Left ventricle myocardium inferior (tissue), 1 donor: ENCODE measurements around the gene RPTN. TPM values are rescaled to one million over a fixed set of nuclear protein-coding genes. Genes with fewer than 3 reads are reported as not detected.

Experiments
- DNase-seq: peaks from one replicate; pipeline ENCODE4 v3.0.0-alpha.2; 2020
- H3K27ac ChIP-seq: fragments of 200-600 bp; replicated peaks from 2 replicates; pipeline ENCODE4 v1.8.0; 2021
- H3K27me3 ChIP-seq: fragments of 200-600 bp; 2 replicates; pipeline ENCODE4 v1.8.0; 2021; ENCODE audit warnings: low read depth
- H3K36me3 ChIP-seq: fragments of 200-600 bp; 2 replicates; pipeline ENCODE4 v1.8.0; 2021
- H3K4me1 ChIP-seq: fragments of 200-600 bp; 2 replicates; pipeline ENCODE4 v1.8.0; 2021
- H3K4me3 ChIP-seq: fragments of 200-600 bp; 2 replicates; pipeline ENCODE4 v1.8.0; 2021; ENCODE audit warnings: mild to moderate bottlenecking, moderate library complexity
- H3K9me3 ChIP-seq: fragments of 200-600 bp; replicated peaks from 2 replicates; pipeline ENCODE4 v1.8.0; 2021
- intact Hi-C: fragments of 100-400 bp; cut with micrococcal nuclease; formaldehyde crosslinking; loops from one replicate; pipeline ENCODE4 v1.11.0; 2022
- long read RNA-seq: library from polyadenylated mRNA; unstranded; transcript quantifications from one replicate; pipeline ENCODE4 v2.0.0, GENCODE V29; 2021
- total RNA-seq: library from RNA; stranded (reverse); fragmentation: NEBNext Ultra II Directional; extraction: Animal tissue kit (Norgen Biotek cat#: 25700); gene quantifications from one replicate; pipeline ENCODE4 v1.2.1, GENCODE V29; 2021
- TF ChIP-seq, protein P1 (sequence below): fragments of 200-600 bp; IDR thresholded peaks from 2 replicates; pipeline ENCODE4 v1.8.0; 2021; ENCODE audit warnings: antibody characterized with exemption, mild to moderate bottlenecking, borderline replicate concordance
- donor health status: DM: no; HTN: yes; CAD: no; lungs with severe emphysema.

The RPTN gene
- not detected for total RNA-seq
- long read RNA-seq = 0 reads

DNA sequence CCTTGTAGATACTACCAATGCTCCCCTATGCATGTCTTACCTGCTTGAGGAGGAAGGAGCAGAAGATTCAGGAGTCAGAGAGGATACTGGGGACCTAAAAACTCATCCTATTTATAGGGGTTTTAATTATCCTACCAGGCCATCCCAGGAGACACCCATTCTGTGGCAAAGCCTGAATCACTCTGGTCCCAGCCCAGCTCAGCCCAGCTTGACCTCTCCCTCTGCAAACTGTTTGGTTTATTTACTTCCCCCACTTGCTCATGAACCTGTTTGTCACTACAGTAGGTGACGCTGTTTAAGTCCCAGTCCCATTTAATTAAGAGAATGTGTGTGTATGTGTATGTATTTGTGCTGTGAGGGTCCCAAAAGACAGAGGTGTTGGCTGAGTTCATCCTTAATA is at the start of gene RPTN:
Gene RPTN, minus strand, starts transcription at position 85 of the 400 bp plus-strand sequence. CDS start 1,339 bp downstream, outside the sequence.
- no peaks in the 10 kb centered on the region for H3K4me1 ChIP-seq
- H3K36me3 ChIP-seq = no peaks in the 10 kb centered on the region
- no peaks in the 10 kb centered on the region for H3K27me3 ChIP-seq
- DNase-seq = no peak
- H3K9me3 ChIP-seq = no peaks in the 10 kb centered on the region
- intact Hi-C loops = no loop called here
- no peak within 1 kb of the TSS for H3K4me3 ChIP-seq
- no peak within 1 kb of the TSS for H3K27ac ChIP-seq
- TF ChIP-seq, protein P1, sequence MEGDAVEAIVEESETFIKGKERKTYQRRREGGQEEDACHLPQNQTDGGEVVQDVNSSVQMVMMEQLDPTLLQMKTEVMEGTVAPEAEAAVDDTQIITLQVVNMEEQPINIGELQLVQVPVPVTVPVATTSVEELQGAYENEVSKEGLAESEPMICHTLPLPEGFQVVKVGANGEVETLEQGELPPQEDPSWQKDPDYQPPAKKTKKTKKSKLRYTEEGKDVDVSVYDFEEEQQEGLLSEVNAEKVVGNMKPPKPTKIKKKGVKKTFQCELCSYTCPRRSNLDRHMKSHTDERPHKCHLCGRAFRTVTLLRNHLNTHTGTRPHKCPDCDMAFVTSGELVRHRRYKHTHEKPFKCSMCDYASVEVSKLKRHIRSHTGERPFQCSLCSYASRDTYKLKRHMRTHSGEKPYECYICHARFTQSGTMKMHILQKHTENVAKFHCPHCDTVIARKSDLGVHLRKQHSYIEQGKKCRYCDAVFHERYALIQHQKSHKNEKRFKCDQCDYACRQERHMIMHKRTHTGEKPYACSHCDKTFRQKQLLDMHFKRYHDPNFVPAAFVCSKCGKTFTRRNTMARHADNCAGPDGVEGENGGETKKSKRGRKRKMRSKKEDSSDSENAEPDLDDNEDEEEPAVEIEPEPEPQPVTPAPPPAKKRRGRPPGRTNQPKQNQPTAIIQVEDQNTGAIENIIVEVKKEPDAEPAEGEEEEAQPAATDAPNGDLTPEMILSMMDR = no peak

- no peaks in the 10 kb centered on the region for H3K36me3 ChIP-seq
Observed at GRCh38 chr1:152198982-152199381, 40.0 kb upstream of the RPTN start.

DNA sequence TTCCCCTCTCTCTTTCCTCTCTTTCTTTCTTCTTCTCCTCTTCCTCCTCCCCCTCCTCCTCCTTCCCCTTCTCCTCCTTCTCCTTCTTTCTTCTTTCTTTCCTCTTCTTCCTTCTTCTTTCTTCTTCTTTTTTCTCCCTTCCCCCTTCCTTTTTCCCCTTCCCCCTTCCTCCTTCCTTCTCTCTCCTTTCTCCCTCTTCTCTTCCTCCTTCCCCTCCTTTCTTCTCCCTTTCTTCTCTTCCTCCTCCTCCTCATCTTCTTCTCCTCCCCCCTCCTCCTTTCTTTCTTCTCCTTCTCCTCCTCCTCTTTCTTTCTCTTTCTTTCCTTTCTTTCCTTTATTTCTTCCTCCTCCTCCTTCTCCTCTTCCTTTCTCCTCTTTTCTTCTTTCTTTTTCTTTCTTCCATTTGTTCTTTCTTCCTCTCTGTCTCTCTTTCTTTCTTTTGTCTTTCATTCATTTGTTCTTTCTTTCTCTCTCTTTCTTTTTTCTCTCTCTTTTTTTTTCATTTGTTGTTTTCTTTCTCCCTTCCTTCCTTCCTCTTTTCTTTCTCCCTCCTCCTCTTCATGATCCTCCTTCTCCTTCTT is 38.4 kb upstream of the RPTN start:
- intact Hi-C loops = no loop called here

More at GRCh38 chr1:152198982-152199381, 40.0 kb upstream of the RPTN start:
- Histone ChIP-seq H3K4me1 (no peaks in the 10 kb centered on the region), H3K27me3 (no peaks in the 10 kb centered on the region), H3K27ac (no peak overlapping the region), H3K9me3 (no peaks in the 10 kb centered on the region), H3K4me3 (no peak overlapping the region)
- DNase-seq = no peak
- TF ChIP-seq, protein P1 = no peak
- intact Hi-C loops = no loop called here

DNA sequence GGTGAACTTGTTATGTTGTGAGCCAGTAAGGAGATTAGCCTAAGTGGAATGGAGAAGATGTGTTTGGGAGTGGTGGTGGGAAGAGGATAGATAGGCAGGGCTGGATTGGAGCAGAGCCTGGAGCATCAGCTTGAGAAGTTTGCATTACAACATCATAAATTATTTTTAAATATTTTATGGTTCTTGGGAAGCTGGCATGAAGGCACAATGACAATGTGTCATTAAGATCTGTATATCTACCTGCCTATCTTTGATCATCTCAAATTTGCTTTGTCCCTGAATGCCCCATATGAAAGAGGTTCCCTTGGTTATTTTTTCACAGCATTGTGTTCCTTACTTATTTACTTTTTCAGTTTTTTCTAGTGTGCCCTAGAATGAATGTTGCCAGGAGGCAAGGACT is 32.7 kb upstream of the RPTN start:
- DNase-seq = no peak
- intact Hi-C loops = loop anchor here (5.0 kb wide), 2 partner anchors 251 to 266 kb away; no protein-coding TSS in a partner anchor
- no peaks in the 10 kb centered on the region for H3K9me3 ChIP-seq

More for the DNA sequence above, 38.4 kb upstream of the RPTN start:
- H3K27me3 ChIP-seq = no peaks in the 10 kb centered on the region
- H3K27ac ChIP-seq = no peak overlapping the region
- H3K36me3 ChIP-seq = no peaks in the 10 kb centered on the region
- DNase-seq = no peak
- H3K4me1 ChIP-seq = no peaks in the 10 kb centered on the region
- H3K9me3 ChIP-seq = no peaks in the 10 kb centered on the region
- H3K4me3 ChIP-seq = no peak overlapping the region
- TF ChIP-seq, protein P1 = no peak

GRCh38 chr1:152191260-152191659 is 32.2 kb upstream of the RPTN start:
- Histone ChIP-seq H3K36me3 (no peaks in the 10 kb centered on the region), H3K27ac (no peak overlapping the region), H3K27me3 (no peaks in the 10 kb centered on the region), H3K4me1 (peaks cover 13% of the 10 kb centered on the region), H3K4me3 (no peak overlapping the region), H3K9me3 (no peaks in the 10 kb centered on the region)
- intact Hi-C loops = loop anchor here (5.0 kb wide), 2 partner anchors 251 to 266 kb away; no protein-coding TSS in a partner anchor
- DNase-seq = no peak
- TF ChIP-seq, protein P1 = no peak

More for the DNA sequence above, 32.7 kb upstream of the RPTN start:
- H3K4me3 ChIP-seq = no peak overlapping the region
- TF ChIP-seq, protein P1 = no peak
- no peak overlapping the region for H3K27ac ChIP-seq
- H3K4me1 ChIP-seq = peaks cover 13% of the 10 kb centered on the region
- no peaks in the 10 kb centered on the region for H3K27me3 ChIP-seq
- no peaks in the 10 kb centered on the region for H3K36me3 ChIP-seq
